ENCODE data around the gene NKD2. TPM values are rescaled to one million over a fixed set of nuclear protein-coding genes. Genes with fewer than 3 reads are reported as not detected.
"Not testable (repeated sequence)": the region's sequence is repeated elsewhere in the genome, so short reads cannot be mapped to it uniquely, and the experiment has no call there.

NKD2 gene
- total RNA-seq, 1 experiment from 2014 or later, result 7.5 TPM

DNA sequence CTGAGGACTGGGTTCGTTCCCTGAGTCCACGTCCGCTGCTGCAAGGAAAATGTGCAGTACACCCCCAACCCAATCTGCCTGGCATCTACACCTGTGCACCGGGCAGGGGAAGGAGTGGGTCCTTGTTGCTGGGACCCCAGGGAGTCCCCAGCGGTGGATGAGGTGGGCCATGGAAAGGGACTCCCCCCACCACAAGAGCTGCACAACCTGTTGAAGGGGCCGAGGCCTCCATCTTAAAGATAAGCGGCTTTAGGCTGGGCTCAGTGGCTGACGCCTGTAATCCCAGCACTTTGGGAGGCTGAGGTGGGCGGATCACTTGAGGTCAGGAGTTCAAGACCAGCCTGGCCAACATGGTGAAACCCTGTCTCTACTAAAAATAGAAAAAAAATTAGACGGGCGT, 7.8 kb upstream of the NKD2 start:
- DNase-seq (ENCODE audit: low spot score), result not testable (repeated sequence)

DNA sequence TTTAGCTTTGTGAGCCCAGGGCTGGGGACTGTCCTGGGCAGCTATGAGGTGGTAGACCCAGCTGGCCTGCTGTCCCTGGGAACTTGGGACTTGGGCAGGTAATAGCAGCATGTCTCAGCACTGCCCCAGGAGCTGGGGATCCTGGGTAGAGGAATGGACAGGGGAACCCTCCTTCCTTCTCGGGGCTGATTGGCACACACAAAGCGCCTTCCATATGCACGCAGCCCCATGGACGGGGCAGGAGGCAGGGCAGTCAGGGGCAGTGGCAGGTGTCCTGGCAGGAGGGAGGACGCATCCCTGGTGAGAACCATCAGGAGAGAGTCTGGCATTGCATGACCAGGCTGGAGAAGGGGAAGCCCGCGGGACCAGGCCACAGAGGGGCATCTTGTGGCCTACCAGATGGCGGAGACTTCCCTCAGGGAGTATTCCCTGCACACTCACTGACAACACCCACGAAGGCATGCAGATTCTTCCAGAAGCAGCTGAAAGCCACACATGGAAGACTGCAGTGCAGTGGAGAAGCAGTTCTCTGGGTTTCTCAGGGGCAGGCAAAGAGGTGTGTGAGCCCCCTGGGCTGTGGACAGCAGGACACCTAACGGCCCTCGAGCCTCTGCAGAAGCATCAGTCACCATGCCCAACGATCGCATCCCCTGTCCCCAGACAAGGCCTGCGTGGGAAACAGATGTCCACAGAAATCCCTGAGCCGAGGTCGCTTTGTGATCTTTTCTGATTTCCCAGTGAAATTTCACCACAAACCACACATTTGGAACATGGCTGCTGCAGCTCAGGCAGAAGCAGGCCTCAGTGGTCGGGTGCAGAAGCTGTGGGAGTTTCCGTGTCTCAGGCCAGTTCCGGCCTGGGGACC, 7.0 kb upstream of the NKD2 start:
- no peak for DNase-seq (ENCODE audit: low spot score)

GRCh38 chr5:1002271-1002546, 6.4 kb upstream of the NKD2 start:
- DNase-seq (ENCODE audit: low spot score), result no peak

- no peak for DNase-seq (ENCODE audit: low spot score)
These were observed 5.8 kb upstream of the NKD2 start for GRCh38 chr5:1002836-1003235.

DNA sequence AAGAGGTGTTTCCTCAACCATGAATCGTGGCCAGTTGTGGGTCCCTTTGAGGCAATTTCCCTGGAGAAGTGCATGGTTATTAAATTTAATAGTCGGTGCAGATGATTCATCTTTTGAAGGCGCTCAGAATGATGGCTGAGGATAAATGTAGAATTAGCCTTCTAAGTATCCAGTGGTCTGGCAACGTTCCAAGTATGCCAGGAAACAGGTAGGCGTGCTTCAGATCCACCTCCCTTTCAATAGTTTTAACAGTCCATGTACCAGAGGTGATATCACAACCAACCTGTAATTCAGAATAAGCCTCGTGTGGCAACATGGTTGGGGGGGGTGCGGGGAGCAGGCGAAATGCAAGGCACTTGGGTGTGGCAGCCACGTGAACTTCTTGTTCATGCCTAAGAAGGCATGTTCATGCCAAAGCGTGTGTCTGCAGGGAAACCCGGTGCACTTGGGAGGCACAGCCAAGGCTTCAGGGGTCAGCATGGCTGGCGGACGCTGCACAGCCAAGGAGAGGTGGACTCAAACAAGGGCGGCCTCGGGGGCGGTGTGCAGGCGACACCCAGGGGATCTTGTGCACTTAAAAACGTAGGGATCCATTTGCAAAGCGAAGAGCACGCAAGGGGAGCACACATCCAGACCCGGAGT, 5.2 kb upstream of the NKD2 start:
- DNase-seq (ENCODE audit: low spot score), result peak; percentile 99

- peak; percentile 81 for DNase-seq (ENCODE audit: low spot score)
These were observed 3.9 kb upstream of the NKD2 start for GRCh38 chr5:1004461-1005248.

GRCh38 chr5:1005249-1005851, 3.3 kb upstream of the NKD2 start:
- no peak for DNase-seq (ENCODE audit: low spot score)

- DNase-seq (ENCODE audit: low spot score), result no peak
These were observed 2.5 kb upstream of the NKD2 start for GRCh38 chr5:1005904-1006655.

- no peak for DNase-seq (ENCODE audit: low spot score)
These were observed 1.9 kb upstream of the NKD2 start for GRCh38 chr5:1006656-1007071.

DNA sequence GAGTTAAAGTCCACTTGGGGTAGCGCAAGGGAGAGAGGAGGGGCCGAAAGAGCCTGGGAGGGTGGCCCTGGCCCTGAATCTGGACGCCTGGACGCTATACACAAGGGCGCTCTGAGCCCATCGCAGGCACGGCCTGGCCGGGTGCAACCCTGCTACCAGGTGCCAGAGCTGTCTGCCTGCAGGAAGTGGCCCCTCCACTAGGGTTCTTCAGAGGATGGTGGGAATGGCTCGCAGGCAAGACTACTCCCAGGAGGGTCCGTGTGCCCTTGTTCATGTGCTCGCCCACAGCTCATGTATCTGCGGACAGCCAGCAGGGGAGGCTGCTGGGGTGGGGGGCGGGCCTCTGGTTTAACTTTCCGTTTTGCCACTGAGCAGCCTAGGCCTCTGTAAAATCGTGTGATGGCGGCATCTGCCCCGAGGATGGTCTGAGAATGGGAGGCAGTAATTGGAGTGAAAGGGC, 1.4 kb upstream of the NKD2 start:
- DNase-seq (ENCODE audit: low spot score), result no peak

GRCh38 chr5:1007681-1008450, 736 bp upstream of the NKD2 start:
- DNase-seq (ENCODE audit: low spot score), result no peak

DNA sequence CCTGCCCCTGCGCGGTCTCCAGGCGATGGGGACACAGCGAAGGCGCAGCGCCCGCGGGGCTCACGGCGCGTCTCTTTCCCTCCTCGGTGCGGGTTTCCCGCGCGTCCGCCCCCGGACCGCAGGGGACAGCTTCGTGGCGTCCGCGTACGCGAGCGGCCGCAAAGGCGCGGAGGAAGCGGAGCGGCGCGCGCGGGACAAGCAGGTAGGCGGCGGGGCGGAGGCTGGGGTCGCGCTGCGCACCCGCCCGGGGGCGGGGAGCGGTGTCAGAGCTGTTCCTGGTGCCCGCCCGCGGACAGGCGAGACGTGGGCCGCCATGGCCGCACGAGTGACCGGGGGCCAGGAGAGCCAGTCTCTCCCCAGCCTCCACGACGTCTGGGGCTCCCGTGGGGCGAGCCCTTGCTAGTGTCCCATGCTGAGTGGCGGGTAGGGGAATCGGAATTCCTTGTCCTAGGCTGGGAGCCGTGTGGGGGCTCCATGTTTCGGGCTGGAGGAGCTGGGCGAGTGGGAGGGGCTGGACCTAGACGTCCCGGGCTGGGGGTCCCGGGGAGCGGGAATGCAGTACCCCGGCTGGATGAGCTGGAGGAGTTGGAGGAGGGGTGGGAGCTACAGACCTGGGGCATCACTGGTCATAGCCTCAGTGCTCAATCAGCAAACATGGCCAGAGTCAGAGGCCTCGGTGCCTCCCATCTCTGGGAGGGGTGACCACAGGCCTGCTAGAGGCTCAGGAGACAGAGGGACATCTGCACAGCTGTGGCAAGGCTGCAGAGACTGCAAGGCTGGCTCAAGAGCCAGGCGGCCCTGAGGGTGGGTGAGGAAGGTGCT, 968 bp downstream of the NKD2 start:
- no peak for DNase-seq (ENCODE audit: low spot score)

DNA sequence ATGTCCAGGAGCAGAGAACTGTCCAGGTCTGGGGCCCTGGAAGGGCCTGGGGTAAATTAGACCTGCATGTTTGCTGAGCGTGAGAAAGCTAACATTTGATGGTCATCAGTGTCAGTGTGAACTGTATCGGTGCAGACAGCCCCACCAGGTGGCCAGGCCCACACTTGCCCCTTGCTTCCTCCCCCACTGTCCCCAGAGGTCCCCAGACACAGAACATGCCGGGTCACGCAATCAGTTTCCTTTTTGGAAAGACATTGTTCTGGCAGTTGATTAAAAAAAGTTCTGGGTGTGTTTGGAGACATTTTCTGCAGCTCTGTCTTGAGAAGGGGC, 1.5 kb downstream of the NKD2 start:
- DNase-seq (ENCODE audit: low spot score), result peak; percentile 74

DNA sequence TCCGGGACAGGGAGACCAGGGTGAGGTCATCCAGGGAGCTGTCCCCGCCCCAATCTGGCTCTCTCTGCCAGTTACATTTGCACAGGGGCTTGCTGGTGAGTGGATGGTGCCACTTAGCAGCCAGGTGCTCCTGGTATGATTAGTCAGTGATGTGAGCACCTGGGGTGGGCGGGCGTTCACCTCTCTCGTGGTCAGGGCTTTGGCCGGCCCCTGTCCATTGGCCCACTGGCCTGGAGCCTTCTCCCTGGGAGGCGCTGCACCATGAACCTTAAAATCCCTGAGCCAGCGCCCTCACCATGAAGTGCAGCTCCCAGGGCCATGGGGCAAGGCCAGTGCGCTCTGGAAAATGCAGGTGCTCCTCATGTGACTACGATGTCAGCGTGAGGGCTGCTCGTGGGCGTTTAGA, 2.0 kb downstream of the NKD2 start:
- DNase-seq (ENCODE audit: low spot score), result no peak

DNA sequence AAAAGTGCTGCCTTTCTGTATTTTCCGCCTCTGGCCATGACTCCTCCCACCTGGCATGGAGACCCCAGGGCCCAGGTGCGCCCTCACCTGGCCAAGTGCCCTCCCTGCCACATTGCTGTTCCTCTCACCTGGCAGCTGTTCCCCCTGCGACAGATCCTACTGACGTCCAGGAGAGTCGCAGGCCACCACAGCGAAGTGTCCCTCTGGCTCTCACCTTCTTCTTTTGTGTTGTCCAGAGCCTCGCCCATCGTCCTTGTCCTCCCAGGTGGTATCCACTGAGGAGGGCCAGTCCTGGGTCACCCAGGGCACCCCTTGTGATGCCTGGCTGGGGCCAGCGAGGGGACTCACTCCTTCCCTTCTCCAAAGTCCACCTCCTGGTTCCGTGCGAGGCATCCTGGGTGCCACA, 2.6 kb downstream of the NKD2 start:
- peak; percentile 89 for DNase-seq (ENCODE audit: low spot score)

GRCh38 chr5:1011741-1012312, 3.2 kb downstream of the NKD2 start:
- DNase-seq (ENCODE audit: low spot score), result no peak

GRCh38 chr5:1012313-1012841, 3.8 kb downstream of the NKD2 start:
- no peak for DNase-seq (ENCODE audit: low spot score)

DNA sequence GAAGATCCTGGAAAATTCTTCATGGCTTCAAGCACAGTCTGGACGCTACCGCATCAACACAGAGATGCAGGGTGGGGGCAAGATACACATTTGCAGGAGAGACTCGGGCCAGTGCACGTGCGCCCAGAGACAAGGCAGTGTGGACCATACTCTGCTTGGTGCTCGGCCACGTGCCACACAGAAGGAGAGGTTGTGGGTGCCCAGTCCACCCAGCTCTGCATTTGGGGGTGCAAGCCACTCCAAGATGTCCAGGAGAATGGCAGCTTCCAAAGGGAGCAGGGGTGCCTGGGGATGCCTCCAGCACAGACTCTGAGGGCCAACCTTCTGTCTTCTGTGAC, 4.3 kb downstream of the NKD2 start:
- DNase-seq (ENCODE audit: low spot score), result no peak

GRCh38 chr5:1013238-1013947, 4.8 kb downstream of the NKD2 start:
- no peak for DNase-seq (ENCODE audit: low spot score)

All from HT-29 (cell line).